PC-3 (cell line): Measurements from ENCODE around the gene CPLX3.

ENCODE experiments used
- CTCF ChIP-seq: fragments of 300-600 bp; sonication (generic); conservative IDR thresholded peaks from 2 replicates; pipeline ENCODE4 v1.5.1; 2017; ENCODE audit warnings: antibody characterized with exemption, low read depth, mild to moderate bottlenecking, low read length
- EZH2 ChIP-seq: fragments of 300-600 bp; sonication (generic); IDR thresholded peaks from one replicate; pipeline ENCODE4 v1.6.1; 2017; ENCODE audit warnings: antibody characterized with exemption, mild to moderate bottlenecking, low read length; ENCODE audit not compliant: unreplicated experiment

GRCh38 chr15:74802862-74803447 lies 23.5 kb upstream of the CPLX3 start:
- TF ChIP-seq CTCF (no peak), EZH2 (no peak)
